Measurements from ENCODE around the gene CEPT1.
"Not testable (repeated sequence)": the region's sequence is repeated elsewhere in the genome, so short reads cannot be mapped to it uniquely, and the experiment has no call there.

Gene CEPT1

GRCh38 chr1:111139956-111140679, at the start of gene CEPT1, which contains the start of gene DRAM2:
CEPT1 (plus strand) TSS chr1:111140223; CDS start chr1:111147715, 7,492 bp downstream.
DRAM2 (minus strand) TSS chr1:111140093; CDS start chr1:111131554, 8,539 bp downstream.
- peak; percentile 94 for DNase-seq

GRCh38 chr1:111095421-111095820, 44.6 kb upstream of the CEPT1 start:
- not testable (repeated sequence) for DNase-seq

- no peak for DNase-seq
Measured at GRCh38 chr1:111097356-111098099, 42.5 kb upstream of the CEPT1 start.

GRCh38 chr1:111099289-111099688, 40.7 kb upstream of the CEPT1 start:
- DNase-seq = no peak

- DNase-seq = no peak
Measured at GRCh38 chr1:111101854-111102642, 38.0 kb upstream of the CEPT1 start.

GRCh38 chr1:111104981-111105380, 35.0 kb upstream of the CEPT1 start:
- DNase-seq = no peak

GRCh38 chr1:111110197-111110899, 29.7 kb upstream of the CEPT1 start:
- no peak for DNase-seq

- DNase-seq = no peak
Measured at GRCh38 chr1:111116496-111116895, 23.5 kb upstream of the CEPT1 start.

- DNase-seq = no peak
Measured at GRCh38 chr1:111126354-111126753, 13.7 kb upstream of the CEPT1 start.

- no peak for DNase-seq
Measured at GRCh38 chr1:111127923-111128643, 11.9 kb upstream of the CEPT1 start.

- DNase-seq = no peak
Measured at GRCh38 chr1:111129376-111129775, 10.6 kb upstream of the CEPT1 start.

GRCh38 chr1:111131693-111132092, 8.3 kb upstream of the CEPT1 start:
- DNase-seq = no peak

- no peak for DNase-seq
Measured at GRCh38 chr1:111133866-111134265, 6.2 kb upstream of the CEPT1 start.

GRCh38 chr1:111139324-111139955, 583 bp upstream of the CEPT1 start:
- no peak for DNase-seq

- no peak for DNase-seq
Measured at GRCh38 chr1:111140680-111140967, 601 bp downstream of the CEPT1 start.

GRCh38 chr1:111141245-111142220, 1.5 kb downstream of the CEPT1 start:
- DNase-seq = no peak

GRCh38 chr1:111142356-111142975, 2.4 kb downstream of the CEPT1 start:
- no peak for DNase-seq

GRCh38 chr1:111145542-111145941, 5.5 kb downstream of the CEPT1 start:
- DNase-seq = no peak

GRCh38 chr1:111145963-111146768, 6.1 kb downstream of the CEPT1 start:
- no peak for DNase-seq
